ENCODE data around the gene GNAZ.
"Not testable (repeated sequence)": the region's sequence is repeated elsewhere in the genome, so short reads cannot be mapped to it uniquely, and the experiment has no call there.

GNAZ gene

GRCh38 chr22:23070418-23071229, at the start of gene GNAZ:
Gene GNAZ, plus strand, starts transcription at chr22:23070519. Its CDS starts 25,177 bp downstream, at chr22:23095696.
- TF ChIP-seq CTCF (IDR thresholded peaks at IDR 0.05; ENCODE audit: control extremely low read depth, extremely low read depth, low read depth, missing control alignments): no peak
- peak; percentile 53 for DNase-seq (ENCODE audit: extremely low spot score)
- POLR2A ChIA-PET: no interaction called here
- CTCF ChIA-PET: interaction anchor here (1.2 to 2.2 kb wide), 6 partner anchors 13 to 111 kb away, joined by 3 to 6 read pairs (median 3); no protein-coding TSS in a partner anchor

- ChIA-PET POLR2A (no interaction called here), CTCF (no interaction called here)
- TF ChIP-seq CTCF (IDR thresholded peaks at IDR 0.05; ENCODE audit: control extremely low read depth, extremely low read depth, low read depth, missing control alignments): no peak
- DNase-seq (ENCODE audit: extremely low spot score): no peak
Measured at GRCh38 chr22:23020659-23021293, 49.5 kb upstream of the GNAZ start.

GRCh38 chr22:23021660-23022353, 48.5 kb upstream of the GNAZ start:
- POLR2A ChIA-PET, CTCF ChIA-PET: not testable (repeated sequence)

GRCh38 chr22:23023294-23023693, 47.0 kb upstream of the GNAZ start:
- CTCF ChIA-PET: no interaction called here
- no peak for DNase-seq (ENCODE audit: extremely low spot score)
- POLR2A ChIA-PET: no interaction called here
- no peak for TF ChIP-seq CTCF (IDR thresholded peaks at IDR 0.05; ENCODE audit: control extremely low read depth, extremely low read depth, low read depth, missing control alignments)

More at GRCh38 chr22:23021660-23022353, 48.5 kb upstream of the GNAZ start:
- not testable (repeated sequence) for DNase-seq (ENCODE audit: extremely low spot score)

- CTCF ChIA-PET: interaction anchor here (1.1 to 2.0 kb wide), 2 partner anchors 15 to 171 kb away, joined by 3 to 4 read pairs; no protein-coding TSS in a partner anchor
- TF ChIP-seq CTCF (IDR thresholded peaks at IDR 0.05; ENCODE audit: control extremely low read depth, extremely low read depth, low read depth, missing control alignments): no peak
- DNase-seq (ENCODE audit: extremely low spot score): no peak
- POLR2A ChIA-PET: no interaction called here
Measured at GRCh38 chr22:23026777-23027176, 43.5 kb upstream of the GNAZ start.

GRCh38 chr22:23027849-23028248, 42.5 kb upstream of the GNAZ start:
- CTCF ChIA-PET: interaction anchor here (2.0 kb wide), 1 partner anchor 172 kb away, joined by 4 read pairs; no protein-coding TSS in a partner anchor
- DNase-seq (ENCODE audit: extremely low spot score); POLR2A ChIA-PET: not testable (repeated sequence)

- TF ChIP-seq CTCF (IDR thresholded peaks at IDR 0.05; ENCODE audit: control extremely low read depth, extremely low read depth, low read depth, missing control alignments): no peak
- POLR2A ChIA-PET: no interaction called here
- DNase-seq (ENCODE audit: extremely low spot score): no peak
- CTCF ChIA-PET: interaction anchor here (1.2 kb wide), 1 partner anchor 14 kb away, joined by 3 read pairs; no protein-coding TSS in a partner anchor
Measured at GRCh38 chr22:23029521-23030228, 40.6 kb upstream of the GNAZ start.
